NCI-H1417 treated with DMSO at 0.1 percent for 48 hours (cell line): ENCODE data around the gene SAMD15.
"Not testable (repeated sequence)": the region's sequence is repeated elsewhere in the genome, so short reads cannot be mapped to it uniquely, and the experiment has no call there.

Experiments used
- DNase-seq: peaks from one replicate; lab custom pipeline; 2025; lab: John Stamatoyannopoulos, UW

Gene SAMD15

GRCh38 chr14:77376771-77377501 lies at the start of gene SAMD15, which contains the start of gene TMED8:
Gene SAMD15, plus strand, starts transcription at chr14:77377379. Its CDS starts 40 bp downstream, at chr14:77377419.
Gene TMED8, minus strand, starts transcription at chr14:77377094. Its CDS starts 41 bp downstream, at chr14:77377053.
- DNase-seq, result peak; percentile 82

DNA sequence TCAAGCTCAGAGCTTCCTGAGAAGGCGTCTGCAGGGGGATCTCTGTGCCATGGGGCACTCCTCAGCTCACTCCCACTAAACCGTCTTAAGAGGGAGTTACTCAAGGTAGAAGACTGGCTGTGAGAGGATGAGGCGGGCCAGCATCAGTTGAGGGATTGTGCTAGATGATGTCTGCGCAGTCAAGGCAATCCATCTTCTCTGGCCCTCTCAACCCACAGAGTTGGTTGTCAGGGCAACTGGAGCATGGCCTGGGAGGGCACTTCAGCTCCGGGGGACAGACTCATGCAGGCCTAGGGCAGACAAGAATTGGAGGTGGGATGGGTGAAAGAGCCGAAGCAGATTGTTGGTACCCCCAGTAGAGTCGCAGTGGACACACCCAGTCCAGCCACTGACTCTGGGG lies 47.3 kb upstream of the SAMD15 start:
- no peak for DNase-seq

DNA sequence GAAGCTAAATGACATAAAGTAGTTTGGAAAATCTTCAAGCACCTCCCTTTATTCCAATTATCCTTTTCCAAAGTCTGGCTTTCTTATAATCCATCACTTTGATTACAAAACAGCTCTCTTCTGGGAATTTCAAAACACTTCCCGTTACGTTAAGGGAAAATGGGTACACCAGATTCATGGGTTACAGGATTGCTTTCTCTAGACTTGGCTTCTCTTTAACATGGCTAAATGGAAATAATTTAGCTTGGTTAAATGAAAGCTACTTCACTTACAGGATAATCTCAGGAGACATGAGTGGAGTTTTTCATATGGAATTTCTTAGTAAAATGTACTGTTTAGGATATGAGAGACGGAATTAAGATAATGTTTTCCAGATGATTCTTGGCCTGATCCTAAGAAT lies 41.6 kb upstream of the SAMD15 start:
- DNase-seq, result no peak

GRCh38 chr14:77337255-77337654 lies 39.9 kb upstream of the SAMD15 start:
- not testable (repeated sequence) for DNase-seq

- DNase-seq, result no peak
Measured at GRCh38 chr14:77337880-77338279, 39.3 kb upstream of the SAMD15 start.

DNA sequence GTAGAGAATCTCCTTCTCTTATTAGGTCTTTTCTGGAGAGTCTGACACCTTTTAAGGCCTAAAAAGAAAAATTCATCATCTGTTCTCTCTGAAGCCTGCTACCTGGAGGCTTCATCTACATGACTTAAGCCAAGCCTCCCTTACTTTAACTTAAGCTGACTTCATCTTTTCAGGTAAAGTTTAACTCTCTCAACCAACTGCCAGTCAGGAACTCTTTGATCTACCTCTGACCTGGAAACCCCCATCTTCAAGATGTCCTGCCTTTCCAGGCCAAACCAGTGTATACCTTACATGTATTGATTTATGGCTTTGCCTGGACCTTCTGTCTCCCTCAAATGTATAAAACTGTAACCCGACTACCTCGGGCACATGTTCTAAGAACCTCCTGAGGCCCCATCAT lies 38.9 kb upstream of the SAMD15 start:
- no peak for DNase-seq

DNA sequence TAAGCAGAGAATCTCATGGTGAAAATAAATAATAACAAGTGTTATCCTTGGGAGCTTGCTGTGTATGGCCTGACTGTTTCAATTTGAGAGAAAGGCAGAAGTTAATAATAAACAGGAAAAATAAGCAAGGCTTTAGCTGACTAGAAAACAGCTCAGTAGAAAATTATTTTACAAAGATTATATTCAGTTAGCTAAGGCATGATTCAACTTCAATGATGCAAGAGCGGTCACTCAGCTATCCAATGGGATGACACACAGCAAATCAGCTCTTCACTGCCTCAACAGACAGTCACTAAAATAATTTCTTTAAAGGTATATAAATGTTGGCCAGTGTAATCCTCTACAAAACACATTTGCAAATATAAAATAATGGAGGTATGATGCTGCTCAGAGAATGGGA lies 37.8 kb upstream of the SAMD15 start:
- no peak for DNase-seq

DNA sequence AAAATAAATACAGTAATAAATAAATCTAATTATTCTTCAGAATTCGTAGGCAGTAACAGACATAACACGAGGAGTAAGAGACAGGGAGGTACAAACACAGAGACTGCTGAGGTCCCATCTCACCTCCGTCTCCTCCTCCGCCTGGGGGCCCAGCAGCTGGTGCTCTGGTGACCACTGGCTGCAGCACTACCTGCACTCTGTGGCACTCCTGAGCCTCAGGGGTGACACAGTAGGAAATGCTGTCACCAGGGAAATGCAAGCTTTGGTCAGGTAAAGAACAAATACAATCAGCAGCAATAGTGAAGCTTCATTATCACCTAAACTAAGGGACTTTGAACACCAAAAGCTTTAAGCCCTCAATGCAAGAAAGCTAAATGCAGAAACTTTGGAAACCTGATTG lies 36.8 kb upstream of the SAMD15 start:
- DNase-seq, result no peak

DNA sequence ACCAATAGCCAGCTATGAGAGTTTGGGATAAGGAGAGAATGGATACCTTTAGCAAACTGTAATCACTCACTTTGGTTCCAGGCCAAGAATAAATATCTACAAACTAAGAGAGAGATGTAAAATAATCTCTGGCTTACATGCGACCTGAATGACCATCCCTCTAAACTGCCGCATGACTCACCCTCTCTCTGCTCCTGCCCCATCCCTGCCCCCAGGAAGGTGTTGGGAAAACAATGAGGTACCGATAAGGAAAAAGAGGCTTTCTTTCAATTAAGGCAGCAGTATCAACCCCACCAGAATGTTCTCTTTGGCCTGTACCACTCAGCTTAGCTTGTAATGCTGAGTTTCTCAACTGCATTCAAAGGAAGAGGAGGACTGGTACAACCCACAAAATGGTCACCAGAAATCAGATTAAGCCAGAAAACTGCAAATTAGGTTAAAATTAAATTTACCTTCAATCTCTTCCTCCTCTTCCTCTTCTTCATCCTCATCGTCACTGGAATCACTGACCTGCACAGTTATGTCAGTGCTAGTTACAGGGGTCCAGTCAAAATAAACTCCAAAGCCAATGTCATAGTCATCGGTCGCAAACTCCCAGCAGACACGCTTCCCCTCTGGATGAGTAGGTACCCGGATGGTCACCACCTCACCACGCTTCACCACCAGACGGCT lies 34.3 kb upstream of the SAMD15 start:
- no peak for DNase-seq

DNA sequence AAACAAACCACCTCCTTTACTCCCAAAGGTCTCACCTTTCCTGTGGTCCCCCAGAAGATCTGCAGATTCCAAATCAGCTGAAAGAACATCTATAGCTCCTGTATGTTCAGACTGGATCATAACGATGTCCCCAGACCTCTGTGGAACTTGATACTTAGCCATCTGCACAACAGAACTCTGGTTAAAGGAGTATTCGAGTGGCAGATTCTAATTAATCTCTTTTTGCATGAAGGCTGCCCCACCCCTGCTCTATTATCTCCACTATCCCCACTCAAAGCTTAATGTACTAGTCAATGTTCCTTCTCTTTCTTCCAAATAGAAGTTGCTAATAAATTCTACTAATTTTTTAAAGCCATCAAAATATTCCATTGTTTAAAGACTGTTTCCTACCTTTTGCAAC lies 33.5 kb upstream of the SAMD15 start:
- DNase-seq, result no peak

DNA sequence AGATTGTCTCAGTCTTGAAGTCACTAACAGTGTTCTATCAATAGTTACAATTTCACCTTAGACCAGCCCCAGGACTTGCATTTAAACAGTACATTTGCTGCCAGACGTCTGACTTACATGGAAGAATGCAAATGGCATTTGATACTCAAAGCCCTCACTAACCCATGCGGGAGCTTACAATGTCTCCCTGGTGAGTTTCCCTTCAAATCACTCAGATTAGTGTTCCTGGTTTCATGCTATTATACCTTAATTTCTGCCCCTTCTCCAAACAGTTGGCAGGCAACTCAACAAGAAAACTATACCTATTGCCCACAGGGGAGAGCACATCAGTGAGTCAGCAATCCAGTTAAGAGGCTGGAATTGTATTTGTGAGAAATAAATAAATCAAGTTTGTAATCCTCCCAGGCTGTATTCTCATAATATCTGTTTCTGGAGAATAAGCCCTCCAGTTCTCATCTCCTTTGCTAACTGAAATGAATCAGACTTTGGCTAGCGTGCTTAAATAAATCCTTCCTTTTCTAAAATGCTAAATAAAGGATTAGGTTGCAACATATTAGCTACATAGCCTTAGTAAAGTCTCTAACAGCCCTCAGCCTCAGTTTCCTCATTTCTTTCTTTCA lies 32.7 kb upstream of the SAMD15 start:
- DNase-seq, result no peak

GRCh38 chr14:77346495-77346894 lies 30.7 kb upstream of the SAMD15 start:
- DNase-seq, result no peak

DNA sequence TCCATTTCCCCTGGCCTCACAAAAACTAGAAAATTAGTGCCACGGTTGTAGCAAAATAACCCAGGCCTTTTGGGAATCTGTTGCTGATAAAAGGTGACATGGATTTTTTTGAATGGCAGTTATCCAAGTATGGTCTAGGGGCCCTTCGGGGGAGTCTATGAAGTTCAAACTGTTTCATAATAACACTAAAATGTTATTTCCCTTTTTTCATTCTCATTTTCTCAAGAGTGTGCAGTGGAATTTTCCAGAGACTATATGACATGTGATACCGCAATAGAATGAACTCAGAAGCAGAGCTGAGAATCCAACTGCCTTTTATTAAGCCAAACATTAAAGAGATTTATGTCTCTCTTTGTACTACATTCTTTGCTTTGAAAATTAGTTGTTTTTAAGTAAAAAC lies 29.4 kb upstream of the SAMD15 start:
- no peak for DNase-seq

GRCh38 chr14:77353469-77354141 lies 23.6 kb upstream of the SAMD15 start:
- DNase-seq, result no peak

- DNase-seq, result no peak
Measured at GRCh38 chr14:77355811-77356210, 21.4 kb upstream of the SAMD15 start.

DNA sequence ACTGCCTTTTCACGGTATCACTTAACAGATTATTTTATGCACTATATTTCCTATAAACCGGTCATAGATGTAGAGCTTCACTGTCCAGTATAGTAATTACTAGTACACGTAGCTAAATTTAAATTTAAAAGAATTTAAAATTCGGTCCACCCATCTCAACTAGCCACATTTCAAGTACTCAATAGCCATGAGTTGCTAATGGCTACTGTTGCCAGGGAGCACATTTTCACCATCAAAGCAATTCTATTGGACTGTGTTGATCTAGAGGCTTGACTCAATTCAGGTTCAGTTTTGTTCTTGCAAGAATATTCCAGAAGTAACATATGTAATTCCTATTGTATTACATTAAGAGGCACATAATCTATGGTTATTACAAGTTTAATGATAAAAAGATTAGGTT lies 20.3 kb upstream of the SAMD15 start:
- DNase-seq, result no peak

- no peak for DNase-seq
Measured at GRCh38 chr14:77359626-77360025, 17.6 kb upstream of the SAMD15 start.

GRCh38 chr14:77364146-77364545 lies 13.0 kb upstream of the SAMD15 start:
- DNase-seq, result no peak

DNA sequence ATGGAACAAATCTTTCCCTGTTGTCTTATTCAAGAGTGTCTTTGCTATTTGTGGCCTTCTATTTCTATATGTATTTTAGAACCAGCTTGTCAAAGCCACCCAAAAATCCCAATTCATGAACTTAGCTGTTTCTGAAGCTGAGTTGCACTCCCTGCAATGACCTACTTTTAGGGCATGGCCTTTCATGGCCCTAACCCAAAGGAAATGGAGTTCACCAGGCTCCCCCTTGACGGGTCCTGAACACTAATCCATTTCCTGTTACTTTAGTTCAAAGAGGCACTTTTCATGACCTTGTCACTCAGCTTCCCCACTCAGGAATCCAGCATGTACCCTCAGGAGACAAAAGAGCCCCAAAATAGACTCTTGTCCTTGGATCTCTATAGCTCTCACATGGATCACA lies 7.9 kb upstream of the SAMD15 start:
- DNase-seq, result no peak

GRCh38 chr14:77372304-77372841 lies 4.8 kb upstream of the SAMD15 start:
- DNase-seq, result no peak

DNA sequence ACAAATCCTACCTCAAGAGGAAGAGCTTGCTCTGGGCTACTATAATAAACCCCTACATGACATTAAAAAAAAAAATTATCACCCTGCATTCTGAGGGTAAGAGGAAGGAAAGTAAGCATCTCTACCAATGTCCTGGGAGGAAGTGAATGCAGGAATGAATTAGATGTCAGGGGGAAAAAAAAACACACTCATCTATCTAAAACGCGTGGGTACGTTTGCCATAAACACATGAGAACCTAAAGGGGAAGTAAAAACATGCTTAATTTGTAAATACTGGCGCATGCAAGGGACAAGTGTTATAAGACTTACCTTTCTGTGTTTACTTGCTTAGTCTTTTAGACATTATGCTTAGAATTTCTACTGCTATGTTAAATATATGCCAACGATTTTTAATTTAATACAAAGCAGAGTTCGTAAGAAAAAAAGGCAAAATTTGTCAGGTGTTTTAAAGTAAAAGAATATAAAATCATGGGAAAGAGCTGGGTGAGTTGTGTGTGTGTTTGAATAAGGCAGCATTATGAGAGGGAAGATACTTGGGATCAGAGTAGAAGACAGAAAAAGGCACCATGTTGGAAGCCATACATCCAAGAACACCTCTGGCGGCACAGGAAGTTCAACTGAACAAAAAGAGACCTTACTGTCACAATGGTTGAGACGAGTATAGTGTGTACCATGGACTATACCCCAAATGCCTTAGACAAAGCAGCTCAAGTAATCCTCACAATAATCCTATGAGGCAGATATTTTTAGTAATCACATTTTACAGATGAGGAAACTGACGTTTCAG lies 1.8 kb upstream of the SAMD15 start:
- no peak for DNase-seq
